Endodermal cell (in vitro differentiated cells): ENCODE data around the gene OSGIN1. TPM values are rescaled to one million over a fixed set of nuclear protein-coding genes. Genes with fewer than 3 reads are reported as not detected.

Source experiments
- DNase-seq: peaks from one replicate; pipeline ENCODE4 v3.0.0-alpha.2; 2017
- H3K27ac ChIP-seq: 2 replicates; pipeline ENCODE4 v1.5.1; 2013; ENCODE audit warnings: mild to moderate bottlenecking, low read depth, low read length, moderate library complexity
- H3K27me3 ChIP-seq: 2 replicates; pipeline ENCODE4 v1.6.1; 2013; ENCODE audit warnings: mild to moderate bottlenecking, low read length, moderate library complexity; ENCODE audit not compliant: insufficient read depth, control insufficient read depth, poor library complexity, severe bottlenecking
- H3K36me3 ChIP-seq: 2 replicates; pipeline ENCODE4 v1.7.0; 2013; ENCODE audit warnings: mild to moderate bottlenecking, low read length, moderate library complexity; ENCODE audit not compliant: control insufficient read depth, insufficient read depth
- H3K4me1 ChIP-seq: one replicate; pipeline ENCODE4 v1.7.0; 2013; ENCODE audit warnings: low read length; ENCODE audit not compliant: control insufficient read depth, insufficient read depth
- H3K4me3 ChIP-seq: 2 replicates; pipeline ENCODE4 v1.5.1; 2013; ENCODE audit warnings: mild to moderate bottlenecking, low read length, moderate library complexity
- H3K9ac ChIP-seq: 2 replicates; pipeline ENCODE4 v1.6.1; 2013; ENCODE audit warnings: mild to moderate bottlenecking, low read length, moderate library complexity; ENCODE audit not compliant: poor library complexity, severe bottlenecking; ENCODE audit errors: extremely low read depth
- H3K9me3 ChIP-seq: 2 replicates; pipeline ENCODE4 v1.6.1; 2013; ENCODE audit warnings: mild to moderate bottlenecking, low read length, moderate library complexity; ENCODE audit not compliant: control insufficient read depth
- H3K27ac Mint-ChIP-seq: 2 replicates; pipeline ENCODE4 v1.8.0; 2020; ENCODE audit warnings: mixed read lengths
- H3K27me3 Mint-ChIP-seq: 2 replicates; pipeline ENCODE4 v1.8.0; 2021; ENCODE audit warnings: mild to moderate bottlenecking, mixed read lengths; ENCODE audit not compliant: insufficient read depth
- H3K36me3 Mint-ChIP-seq: 2 replicates; pipeline ENCODE4 v1.8.0; 2020; ENCODE audit warnings: low read depth, mixed read lengths
- H3K4me1 Mint-ChIP-seq: 2 replicates; pipeline ENCODE4 v1.8.0; 2020; ENCODE audit warnings: mixed read lengths
- H3K4me3 Mint-ChIP-seq: 2 replicates; pipeline ENCODE4 v1.8.0; 2020; ENCODE audit warnings: mild to moderate bottlenecking, moderate library complexity, mixed read lengths
- H3K9me3 Mint-ChIP-seq: 2 replicates; pipeline ENCODE4 v1.8.0; 2020; ENCODE audit warnings: mild to moderate bottlenecking, mixed read lengths
- WGBS, 2 experiments: methylation state at CpG; one replicate each; pipeline versions ENCODE4 v1.1.5 to v1.1.7; 2013; ENCODE audit warnings: missing lambda C conversion rate in 2 of 2, mixed read lengths in 1 of 2; ENCODE audit not compliant: insufficient coverage in 1 of 2, insufficient read length in 1 of 2; 5-methylcytosine and 5-hydroxymethylcytosine counted together
- total RNA-seq, 2 donors: library from RNA; stranded (reverse); fragmentation: NEBNext Ultra II Directional in 1 of 2; extraction: Animal tissue kit (Norgen Biotek cat#: 25700) in 1 of 2; gene quantifications; 2 replicates in 1 of 2; 3 replicates in 1 of 2; pipeline ENCODE4 v1.2.1, GENCODE V29; 2021
- TF ChIP-seq, protein P1 (sequence below): fragments of 200-600 bp; sonication (generic); conservative IDR thresholded peaks from 2 replicates; pipeline ENCODE4 v1.5.0; 2021; ENCODE audit warnings: antibody characterized with exemption, mild to moderate bottlenecking

OSGIN1 gene
- total RNA-seq, 2 donors from 2014 or later: 1.6 to 2.7 TPM

GRCh38 chr16:83974475-83974874 lies 21.4 kb downstream of the OSGIN1 start:
- Mint-ChIP-seq H3K27ac (no peak overlapping the region), H3K4me3 (no peak overlapping the region), H3K36me3 (peaks cover 12% of the 10 kb centered on the region), H3K4me1 (no peaks in the 10 kb centered on the region), H3K27me3 (peaks cover 17% of the 10 kb centered on the region), H3K9me3 (peaks cover 20% of the 10 kb centered on the region)
- Histone ChIP-seq H3K4me3 (no peak overlapping the region), H3K9me3 (peaks cover 18% of the 10 kb centered on the region), H3K9ac (no peak overlapping the region), H3K36me3 (no peaks in the 10 kb centered on the region), H3K4me1 (no peaks in the 10 kb centered on the region), H3K27ac (no peak overlapping the region), H3K27me3 (peaks cover 6% of the 10 kb centered on the region)
- 81 to 82% methylated on average over 5 to 7 of the region's 7 CpGs for WGBS, 2 experiments
- no peak for DNase-seq
- TF ChIP-seq, protein P1, sequence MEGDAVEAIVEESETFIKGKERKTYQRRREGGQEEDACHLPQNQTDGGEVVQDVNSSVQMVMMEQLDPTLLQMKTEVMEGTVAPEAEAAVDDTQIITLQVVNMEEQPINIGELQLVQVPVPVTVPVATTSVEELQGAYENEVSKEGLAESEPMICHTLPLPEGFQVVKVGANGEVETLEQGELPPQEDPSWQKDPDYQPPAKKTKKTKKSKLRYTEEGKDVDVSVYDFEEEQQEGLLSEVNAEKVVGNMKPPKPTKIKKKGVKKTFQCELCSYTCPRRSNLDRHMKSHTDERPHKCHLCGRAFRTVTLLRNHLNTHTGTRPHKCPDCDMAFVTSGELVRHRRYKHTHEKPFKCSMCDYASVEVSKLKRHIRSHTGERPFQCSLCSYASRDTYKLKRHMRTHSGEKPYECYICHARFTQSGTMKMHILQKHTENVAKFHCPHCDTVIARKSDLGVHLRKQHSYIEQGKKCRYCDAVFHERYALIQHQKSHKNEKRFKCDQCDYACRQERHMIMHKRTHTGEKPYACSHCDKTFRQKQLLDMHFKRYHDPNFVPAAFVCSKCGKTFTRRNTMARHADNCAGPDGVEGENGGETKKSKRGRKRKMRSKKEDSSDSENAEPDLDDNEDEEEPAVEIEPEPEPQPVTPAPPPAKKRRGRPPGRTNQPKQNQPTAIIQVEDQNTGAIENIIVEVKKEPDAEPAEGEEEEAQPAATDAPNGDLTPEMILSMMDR: no peak

DNA sequence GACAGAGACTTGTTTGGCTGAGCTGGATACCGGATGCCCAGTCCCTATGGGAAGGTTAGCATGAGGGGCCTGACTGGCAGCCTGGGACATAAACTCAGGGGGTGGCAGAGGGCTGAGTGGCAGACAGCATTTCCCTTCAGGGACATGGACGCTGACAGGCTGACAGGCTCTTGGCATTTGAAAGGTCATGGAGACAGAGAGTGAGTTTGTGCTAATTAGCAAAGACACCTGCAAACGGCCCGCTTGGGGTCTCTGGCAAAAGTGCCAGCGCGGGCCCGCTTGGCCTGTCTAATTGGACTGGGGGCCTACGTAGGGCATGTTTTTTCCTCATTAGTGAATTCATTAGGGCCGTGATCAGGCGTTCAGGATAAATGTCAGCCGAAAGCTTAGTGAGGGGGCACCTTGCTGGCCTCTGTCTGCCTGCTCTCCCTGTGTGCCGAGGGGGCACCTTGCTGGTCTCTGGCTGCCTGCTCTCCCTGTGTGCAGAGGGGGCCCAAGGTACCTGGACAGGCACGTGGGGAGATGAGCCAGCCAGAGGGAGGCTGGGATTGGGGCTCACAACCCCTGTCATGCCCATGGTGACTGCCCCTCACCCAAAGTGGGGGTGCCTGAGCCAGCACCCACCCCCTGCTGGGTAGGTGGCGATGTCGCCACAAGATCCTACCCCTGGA lies 22.7 kb downstream of the OSGIN1 start:
- H3K36me3 Mint-ChIP-seq: peaks cover 12% of the 10 kb centered on the region
- DNase-seq: no peak
- peaks cover 23% of the 10 kb centered on the region for H3K9me3 Mint-ChIP-seq
- Histone ChIP-seq H3K36me3 (no peaks in the 10 kb centered on the region), H3K9ac (no peak overlapping the region), H3K4me1 (no peaks in the 10 kb centered on the region), H3K27ac (no peak overlapping the region), H3K9me3 (peaks cover 18% of the 10 kb centered on the region), H3K4me3 (no peak overlapping the region), H3K27me3 (no peaks in the 10 kb centered on the region)
- H3K27ac Mint-ChIP-seq: no peak overlapping the region
- no peak overlapping the region for H3K4me3 Mint-ChIP-seq
- TF ChIP-seq, protein P1: no peak
- no peaks in the 10 kb centered on the region for H3K4me1 Mint-ChIP-seq
- WGBS, 2 experiments: 88 to 90% methylated on average over 14 to 15 of the region's 15 CpGs
- H3K27me3 Mint-ChIP-seq: peaks cover 11% of the 10 kb centered on the region

GRCh38 chr16:83977056-83977815 lies 24.2 kb downstream of the OSGIN1 start:
- H3K9ac ChIP-seq: no peak overlapping the region
- Mint-ChIP-seq H3K27ac (no peak overlapping the region), H3K36me3 (peaks cover 12% of the 10 kb centered on the region), H3K9me3 (peaks cover 23% of the 10 kb centered on the region), H3K4me3 (no peak overlapping the region), H3K27me3 (peaks cover 11% of the 10 kb centered on the region), H3K4me1 (no peaks in the 10 kb centered on the region)
- no peaks in the 10 kb centered on the region for H3K27me3 ChIP-seq
- TF ChIP-seq, protein P1: no peak
- H3K36me3 ChIP-seq: no peaks in the 10 kb centered on the region
- no peak for DNase-seq
- no peak overlapping the region for H3K4me3 ChIP-seq
- WGBS, 2 experiments: 90 to 93% methylated on average over 3 to 6 of the region's 6 CpGs
- peaks cover 18% of the 10 kb centered on the region for H3K9me3 ChIP-seq
- H3K4me1 ChIP-seq: no peaks in the 10 kb centered on the region
- no peak overlapping the region for H3K27ac ChIP-seq
